IPS-15b (cell line): ENCODE measurements around the gene IQGAP2.
"Not testable (repeated sequence)": the region's sequence is repeated elsewhere in the genome, so short reads cannot be mapped to it uniquely, and the experiment has no call there.

ENCODE experiments used
- H3K27me3 ChIP-seq: one replicate; pipeline ENCODE4 v1.6.1; 2013; ENCODE audit warnings: low read length; ENCODE audit not compliant: control insufficient read depth, insufficient read depth
- H3K36me3 ChIP-seq: one replicate; pipeline ENCODE4 v1.6.1; 2013; ENCODE audit warnings: low read length; ENCODE audit not compliant: control insufficient read depth, insufficient read depth
- H3K4me1 ChIP-seq: one replicate; pipeline ENCODE4 v1.6.1; 2013; ENCODE audit warnings: mild to moderate bottlenecking, low read length; ENCODE audit not compliant: control insufficient read depth, insufficient read depth
- H3K4me3 ChIP-seq: one replicate; pipeline ENCODE4 v1.5.1; 2013; ENCODE audit warnings: low read depth, low read length
- H3K9ac ChIP-seq: one replicate; pipeline ENCODE4 v1.6.1; 2013; ENCODE audit warnings: low read depth, mild to moderate bottlenecking, low read length
- H3K9me3 ChIP-seq: one replicate; pipeline ENCODE4 v1.6.1; 2013; ENCODE audit warnings: mild to moderate bottlenecking, low read length; ENCODE audit not compliant: control insufficient read depth, insufficient read depth

The IQGAP2 gene

GRCh38 chr5:76402886-76403765 lies at the start of gene IQGAP2:
IQGAP2 (plus strand) TSS chr5:76403285; CDS start chr5:76403546, 261 bp downstream.
- Histone ChIP-seq H3K4me1 (peaks cover 8% of the 10 kb centered on the region), H3K27me3 (peaks cover 5% of the 10 kb centered on the region), H3K9ac (peak within 1 kb of the TSS; percentile 57)

GRCh38 chr5:76356887-76357286 lies 46.2 kb upstream of the IQGAP2 start:
- H3K4me3 ChIP-seq: no peak overlapping the region

More at GRCh38 chr5:76402886-76403765, at the start of gene IQGAP2:
- Histone ChIP-seq H3K4me3 (peak within 1 kb of the TSS; percentile 70), H3K9me3 (no peaks in the 10 kb centered on the region), H3K36me3 (no peaks in the 10 kb centered on the region)

GRCh38 chr5:76363352-76364225 lies 39.5 kb upstream of the IQGAP2 start:
- no peaks in the 10 kb centered on the region for H3K27me3 ChIP-seq
- H3K4me3 ChIP-seq: no peak overlapping the region
- H3K9me3 ChIP-seq: no peaks in the 10 kb centered on the region
- peaks cover 2% of the 10 kb centered on the region for H3K4me1 ChIP-seq
- no peaks in the 10 kb centered on the region for H3K36me3 ChIP-seq
- H3K9ac ChIP-seq: no peak overlapping the region

More at GRCh38 chr5:76356887-76357286, 46.2 kb upstream of the IQGAP2 start:
- no peaks in the 10 kb centered on the region for H3K36me3 ChIP-seq
- H3K9ac ChIP-seq: no peak overlapping the region
- no peaks in the 10 kb centered on the region for H3K9me3 ChIP-seq
- peaks cover 5% of the 10 kb centered on the region for H3K4me1 ChIP-seq
- H3K27me3 ChIP-seq: no peaks in the 10 kb centered on the region

- H3K36me3 ChIP-seq: no peaks in the 10 kb centered on the region
- no peak overlapping the region for H3K9ac ChIP-seq
- no peaks in the 10 kb centered on the region for H3K9me3 ChIP-seq
Measured at GRCh38 chr5:76364226-76364589, 38.9 kb upstream of the IQGAP2 start.

GRCh38 chr5:76365561-76365960 lies 37.5 kb upstream of the IQGAP2 start:
- Histone ChIP-seq H3K9ac (no peak overlapping the region), H3K36me3 (no peaks in the 10 kb centered on the region), H3K9me3 (no peaks in the 10 kb centered on the region), H3K27me3 (no peaks in the 10 kb centered on the region), H3K4me1 (peaks cover 2% of the 10 kb centered on the region), H3K4me3 (no peak overlapping the region)

More at GRCh38 chr5:76364226-76364589, 38.9 kb upstream of the IQGAP2 start:
- H3K4me1 ChIP-seq: peaks cover 2% of the 10 kb centered on the region
- H3K4me3 ChIP-seq: no peak overlapping the region
- no peaks in the 10 kb centered on the region for H3K27me3 ChIP-seq

GRCh38 chr5:76366596-76366995 lies 36.5 kb upstream of the IQGAP2 start:
- Histone ChIP-seq H3K9me3 (no peaks in the 10 kb centered on the region), H3K27me3 (no peaks in the 10 kb centered on the region), H3K36me3 (no peaks in the 10 kb centered on the region), H3K4me3 (no peak overlapping the region), H3K4me1 (peaks cover 2% of the 10 kb centered on the region), H3K9ac (no peak overlapping the region)

GRCh38 chr5:76367623-76368371 lies 35.3 kb upstream of the IQGAP2 start:
- no peak overlapping the region for H3K9ac ChIP-seq
- no peaks in the 10 kb centered on the region for H3K27me3 ChIP-seq
- peaks cover 8% of the 10 kb centered on the region for H3K4me1 ChIP-seq
- no peak overlapping the region for H3K4me3 ChIP-seq
- no peaks in the 10 kb centered on the region for H3K9me3 ChIP-seq
- no peaks in the 10 kb centered on the region for H3K36me3 ChIP-seq

GRCh38 chr5:76368941-76369340 lies 34.1 kb upstream of the IQGAP2 start:
- H3K4me3 ChIP-seq: no peak overlapping the region
- H3K27me3 ChIP-seq: no peaks in the 10 kb centered on the region
- no peak overlapping the region for H3K9ac ChIP-seq
- H3K4me1 ChIP-seq: peaks cover 8% of the 10 kb centered on the region
- no peaks in the 10 kb centered on the region for H3K36me3 ChIP-seq
- no peaks in the 10 kb centered on the region for H3K9me3 ChIP-seq

- not testable (repeated sequence) for H3K9ac ChIP-seq, H3K27me3 ChIP-seq, H3K4me1 ChIP-seq, H3K36me3 ChIP-seq, H3K4me3 ChIP-seq, H3K9me3 ChIP-seq
Measured at GRCh38 chr5:76369668-76370067, 33.4 kb upstream of the IQGAP2 start.

- H3K4me3 ChIP-seq: no peak overlapping the region
- no peaks in the 10 kb centered on the region for H3K36me3 ChIP-seq
- peaks cover 8% of the 10 kb centered on the region for H3K4me1 ChIP-seq
- no peaks in the 10 kb centered on the region for H3K9me3 ChIP-seq
- H3K27me3 ChIP-seq: no peaks in the 10 kb centered on the region
- H3K9ac ChIP-seq: no peak overlapping the region
Measured at GRCh38 chr5:76371960-76372322, 31.1 kb upstream of the IQGAP2 start.

GRCh38 chr5:76372323-76373054 lies 30.6 kb upstream of the IQGAP2 start:
- Histone ChIP-seq H3K9me3 (no peaks in the 10 kb centered on the region), H3K4me3 (no peak overlapping the region), H3K36me3 (no peaks in the 10 kb centered on the region), H3K27me3 (no peaks in the 10 kb centered on the region), H3K4me1 (peaks cover 8% of the 10 kb centered on the region), H3K9ac (no peak overlapping the region)
